Measurements from ENCODE around the gene RABGAP1L.

The RABGAP1L gene

DNA sequence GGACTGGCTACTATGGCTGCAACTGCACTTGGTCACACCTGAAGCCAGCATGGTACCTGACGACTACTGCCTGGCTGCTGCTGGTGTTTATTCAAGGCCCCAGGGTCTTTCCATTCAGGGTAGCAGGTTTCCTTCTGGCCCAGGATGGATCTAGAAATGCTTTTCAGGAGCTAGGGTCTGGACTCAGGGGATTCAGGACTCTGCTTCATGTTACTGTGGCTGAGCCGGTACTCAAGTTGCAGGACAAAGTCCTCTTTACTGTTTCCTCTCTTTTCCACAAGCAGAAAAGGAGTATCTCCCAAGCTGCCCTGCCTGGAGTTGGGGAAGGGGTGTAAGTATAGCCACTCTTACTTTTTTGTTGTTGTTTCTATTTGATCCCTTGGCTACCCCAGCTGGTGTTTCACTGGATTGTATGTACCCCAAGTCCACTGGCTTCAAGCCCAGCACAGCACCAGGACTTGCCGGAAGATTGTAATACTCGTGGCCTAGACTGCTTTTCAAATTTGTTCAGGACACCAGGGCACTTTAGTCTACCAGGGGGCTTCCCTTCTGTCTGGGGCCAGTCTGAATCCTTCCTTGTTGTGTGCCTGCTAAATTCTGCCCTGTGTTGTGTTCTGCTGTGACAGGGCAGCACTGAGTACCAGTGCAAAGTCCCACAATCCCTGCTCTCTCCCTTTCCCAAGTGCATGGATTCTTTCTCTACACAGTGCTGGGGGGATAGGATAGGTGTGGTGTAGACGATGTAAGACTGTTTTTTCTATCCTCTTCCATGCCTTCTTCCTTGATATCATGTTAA is 536.9 kb downstream of the RABGAP1L start:
- TF ChIP-seq, protein P1, sequence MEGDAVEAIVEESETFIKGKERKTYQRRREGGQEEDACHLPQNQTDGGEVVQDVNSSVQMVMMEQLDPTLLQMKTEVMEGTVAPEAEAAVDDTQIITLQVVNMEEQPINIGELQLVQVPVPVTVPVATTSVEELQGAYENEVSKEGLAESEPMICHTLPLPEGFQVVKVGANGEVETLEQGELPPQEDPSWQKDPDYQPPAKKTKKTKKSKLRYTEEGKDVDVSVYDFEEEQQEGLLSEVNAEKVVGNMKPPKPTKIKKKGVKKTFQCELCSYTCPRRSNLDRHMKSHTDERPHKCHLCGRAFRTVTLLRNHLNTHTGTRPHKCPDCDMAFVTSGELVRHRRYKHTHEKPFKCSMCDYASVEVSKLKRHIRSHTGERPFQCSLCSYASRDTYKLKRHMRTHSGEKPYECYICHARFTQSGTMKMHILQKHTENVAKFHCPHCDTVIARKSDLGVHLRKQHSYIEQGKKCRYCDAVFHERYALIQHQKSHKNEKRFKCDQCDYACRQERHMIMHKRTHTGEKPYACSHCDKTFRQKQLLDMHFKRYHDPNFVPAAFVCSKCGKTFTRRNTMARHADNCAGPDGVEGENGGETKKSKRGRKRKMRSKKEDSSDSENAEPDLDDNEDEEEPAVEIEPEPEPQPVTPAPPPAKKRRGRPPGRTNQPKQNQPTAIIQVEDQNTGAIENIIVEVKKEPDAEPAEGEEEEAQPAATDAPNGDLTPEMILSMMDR (conservative IDR thresholded peaks at IDR 0.05; ENCODE audit: low read depth) = no peak
- no peak overlapping the region for H3K27ac ChIP-seq
- ChIA-PET CTCF (no interaction called here), POLR2A (ENCODE audit: low non-redundant PET) (no interaction called here)
- DNase-seq (ENCODE audit: low spot score) = no peak

DNA sequence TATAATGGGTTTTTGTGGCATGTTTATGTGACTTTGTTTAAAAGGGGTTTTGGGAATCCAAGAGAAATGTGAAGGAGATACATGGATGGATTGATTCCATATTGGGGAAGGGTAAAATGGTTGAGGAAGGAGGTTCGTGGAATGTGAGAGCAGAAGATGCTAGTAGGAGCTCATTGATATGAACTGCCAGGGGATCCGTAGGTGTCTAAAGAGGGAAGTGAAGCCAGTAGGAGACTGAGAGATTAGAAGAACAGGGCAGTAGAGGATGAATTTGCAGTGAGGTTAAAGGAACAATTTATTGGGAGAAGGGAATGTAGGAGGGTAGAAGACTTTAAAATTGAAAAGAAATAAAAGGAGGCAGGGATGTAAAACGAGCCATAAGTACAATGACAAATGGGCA is 541.0 kb downstream of the RABGAP1L start:
- CTCF ChIA-PET = no interaction called here
- POLR2A ChIA-PET (ENCODE audit: low non-redundant PET) = no interaction called here
- DNase-seq (ENCODE audit: low spot score) = no peak
- TF ChIP-seq, protein P1 (conservative IDR thresholded peaks at IDR 0.05; ENCODE audit: low read depth) = no peak
- H3K27ac ChIP-seq = no peak overlapping the region

DNA sequence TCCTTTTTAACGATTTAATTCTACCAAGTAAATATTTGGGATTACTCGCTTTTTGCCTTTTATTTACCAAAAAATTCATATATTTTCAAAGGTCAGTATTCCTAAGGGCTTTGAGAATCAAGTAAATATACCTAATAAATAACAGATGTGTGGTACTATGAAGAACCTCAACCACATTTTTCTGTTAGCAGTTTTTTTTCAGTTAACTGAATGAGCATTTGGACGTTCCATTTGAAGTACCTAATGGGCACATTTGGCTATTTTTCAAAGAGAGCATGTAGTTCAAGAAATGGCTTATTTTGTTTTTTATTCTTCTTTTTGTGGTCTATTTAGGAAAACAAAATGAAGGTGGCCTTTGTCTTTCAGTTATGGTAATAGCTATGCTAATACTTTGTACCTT is 541.5 kb downstream of the RABGAP1L start:
- no peak overlapping the region for H3K27ac ChIP-seq
- TF ChIP-seq, protein P1 (conservative IDR thresholded peaks at IDR 0.05; ENCODE audit: low read depth) = no peak
- ChIA-PET CTCF (interaction anchor here (0.6 kb wide), 1 partner anchor 438 kb away, joined by 4 read pairs; no protein-coding TSS in a partner anchor), POLR2A (ENCODE audit: low non-redundant PET) (no interaction called here)
- no peak for DNase-seq (ENCODE audit: low spot score)

DNA sequence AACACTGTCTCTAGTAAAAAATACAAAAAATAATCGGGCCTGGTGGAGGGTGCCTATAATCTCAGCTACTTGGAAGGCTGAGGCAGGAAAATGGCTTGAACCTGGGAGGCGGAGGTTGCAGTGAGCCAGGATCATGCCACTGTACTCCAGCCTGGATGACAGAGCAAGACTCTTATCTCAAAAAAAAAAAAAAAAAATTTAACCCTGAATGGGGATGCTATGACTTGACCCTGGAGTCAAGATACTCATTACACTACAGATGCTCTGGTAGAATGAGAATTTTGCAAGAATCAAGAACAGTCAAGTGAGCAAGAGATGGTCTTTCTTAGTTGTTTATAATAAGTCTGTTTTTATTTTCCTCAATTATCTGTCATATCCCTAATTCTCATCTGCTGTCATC is 542.2 kb downstream of the RABGAP1L start:
- DNase-seq (ENCODE audit: low spot score) = no peak
- TF ChIP-seq, protein P1 (conservative IDR thresholded peaks at IDR 0.05; ENCODE audit: low read depth) = no peak
- no peak overlapping the region for H3K27ac ChIP-seq
- ChIA-PET CTCF (interaction anchor here (0.6 kb wide), 2 partner anchors 439 to 696 kb away, joined by 4 read pairs; no protein-coding TSS in a partner anchor), POLR2A (ENCODE audit: low non-redundant PET) (no interaction called here)

DNA sequence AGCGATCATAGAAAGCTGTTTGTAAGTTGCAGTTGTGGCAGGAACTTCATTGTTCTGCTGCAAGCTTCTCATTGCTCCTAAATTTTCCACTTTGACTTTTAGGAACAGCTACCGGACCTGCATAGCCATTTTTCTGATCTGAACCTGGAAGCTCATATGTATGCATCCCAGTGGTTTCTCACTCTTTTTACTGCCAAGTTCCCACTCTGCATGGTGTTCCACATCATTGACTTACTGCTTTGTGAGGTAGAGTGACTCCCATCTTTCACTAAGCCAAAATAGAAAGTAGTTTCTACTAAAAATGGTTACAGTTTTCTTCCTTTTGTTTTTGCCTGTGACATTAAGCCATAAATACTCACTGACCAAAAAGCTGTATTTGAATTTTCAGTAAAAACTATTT is 542.7 kb downstream of the RABGAP1L start:
- TF ChIP-seq, protein P1 (conservative IDR thresholded peaks at IDR 0.05; ENCODE audit: low read depth) = no peak
- POLR2A ChIA-PET (ENCODE audit: low non-redundant PET) = no interaction called here
- no peak for DNase-seq (ENCODE audit: low spot score)
- CTCF ChIA-PET = interaction anchor here (0.5 to 0.6 kb wide), 2 partner anchors 439 to 696 kb away, joined by 4 to 5 read pairs; no protein-coding TSS in a partner anchor
- H3K27ac ChIP-seq = no peak overlapping the region

DNA sequence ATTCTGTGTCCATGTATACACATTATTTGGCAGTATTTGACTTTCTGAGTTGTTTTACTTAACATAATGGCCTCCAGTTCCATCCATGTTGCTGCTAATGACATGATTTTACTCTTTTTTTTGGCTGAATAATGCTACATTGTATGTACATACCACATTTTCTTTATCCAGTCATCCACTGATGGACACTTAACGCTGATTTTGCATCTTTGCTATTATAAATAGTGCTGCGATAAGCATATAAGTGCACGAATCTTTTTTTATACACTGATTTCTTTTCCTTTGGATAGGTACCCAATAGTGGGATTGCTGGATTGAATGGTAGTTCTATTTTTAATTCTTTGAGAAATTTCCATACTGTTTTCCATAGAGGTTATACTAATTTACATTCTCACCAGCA is 544.0 kb downstream of the RABGAP1L start:
- TF ChIP-seq, protein P1 (conservative IDR thresholded peaks at IDR 0.05; ENCODE audit: low read depth) = no peak
- no peak for DNase-seq (ENCODE audit: low spot score)
- no peak overlapping the region for H3K27ac ChIP-seq
- ChIA-PET CTCF (no interaction called here), POLR2A (ENCODE audit: low non-redundant PET) (no interaction called here)

Measured in RWPE1 (cell line).